B cell (primary cell): ENCODE measurements around the gene EMC10. TPM values are rescaled to one million over a fixed set of nuclear protein-coding genes. Genes with fewer than 3 reads are reported as not detected.

ENCODE experiments used
- ATAC-seq: fragments of 200-7000 bp; cut with Tn5 transposase; one replicate; pipeline ENCODE4 v1.10.0; 2021; ENCODE audit warnings: low read depth, mild to moderate bottlenecking, moderate number of reproducible peaks, moderate library complexity
- CTCF ChIA-PET: fragments of 350-600 bp; sonication (Branson Sonifier 250); formaldehyde crosslinking; loops from one replicate; lab custom pipeline; 2021; ENCODE audit warnings: antibody characterized with exemption, inconsistent platforms; lab: Charles Lee
- POLR2A ChIA-PET: fragments of 350-600 bp; sonication (Branson Sonifier 250); formaldehyde crosslinking; loops from one replicate; lab custom pipeline; 2021; ENCODE audit warnings: antibody characterized with exemption; lab: Charles Lee
- DNase-seq: peaks from one replicate; pipeline ENCODE4 v3.0.0; 2013
- H2AFZ ChIP-seq: 2 replicates; pipeline ENCODE4 v1.6.1; 2012; ENCODE audit warnings: mild to moderate bottlenecking, low read depth, low read length; ENCODE audit not compliant: insufficient read depth, poor library complexity, severe bottlenecking
- H3K27ac ChIP-seq, 2 donors: 1 replicate in 1 of 2; 2 replicates in 1 of 2; pipeline ENCODE4 v1.5.1; 2012 to 2013; ENCODE audit warnings: low read length in 2 of 2, mild to moderate bottlenecking in 2 of 2, moderate library complexity in 1 of 2
- H3K27me3 ChIP-seq, 4 experiments: fragments of 200-600 bp in 1 of 4; sonication (generic) in 1 of 4; replicated peaks in 1 of 4; 1 replicate in 2 of 4; 2 replicates in 2 of 4; pipeline versions ENCODE4 v1.6.1 to v1.7.0; 2013 to 2016; ENCODE audit warnings: low read length in 3 of 4, mild to moderate bottlenecking in 2 of 4, mixed read lengths in 1 of 4, moderate library complexity in 1 of 4; ENCODE audit not compliant: insufficient read depth in 4 of 4, control insufficient read depth in 3 of 4; ENCODE audit errors: control extremely low read depth in 1 of 4
- H3K36me3 ChIP-seq, 2 experiments: replicated peaks in 1 of 2; 1 replicate in 1 of 2; 2 replicates in 1 of 2; pipeline versions ENCODE4 v1.6.1 to v1.7.1; 2013; ENCODE audit warnings: low read length in 1 of 2; ENCODE audit not compliant: insufficient read depth in 2 of 2, control insufficient read depth in 1 of 2; ENCODE audit errors: control extremely low read depth in 1 of 2, extremely low read depth in 1 of 2
- H3K4me1 ChIP-seq, 2 donors: fragments of 200-600 bp in 1 of 2; sonication (generic) in 1 of 2; 1 replicate in 1 of 2; 2 replicates in 1 of 2; pipeline versions ENCODE4 v1.5.1 to v1.6.1; 2013 to 2017; ENCODE audit warnings: low read length in 2 of 2; ENCODE audit not compliant: control insufficient read depth in 2 of 2, insufficient read depth in 2 of 2
- H3K4me2 ChIP-seq: replicated peaks from 2 replicates; pipeline ENCODE3; 2012; ENCODE audit warnings: mild to moderate bottlenecking, low read depth, low read length; ENCODE audit not compliant: poor library complexity, severe bottlenecking
- H3K4me3 ChIP-seq, 5 experiments: fragments of 200-600 bp in 1 of 5; sonication (generic) in 1 of 5; 1 replicate in 3 of 5; 2 replicates in 2 of 5; pipeline versions ENCODE4 v1.5.1 to v1.7.0; 2011 to 2016; ENCODE audit warnings: low read length in 4 of 5, mild to moderate bottlenecking in 4 of 5, low read depth in 2 of 5, control low read depth in 1 of 5, moderate library complexity in 1 of 5; ENCODE audit not compliant: insufficient read depth in 1 of 5; ENCODE audit errors: control extremely low read depth in 1 of 5, extremely low read depth in 1 of 5
- H3K79me2 ChIP-seq: fragments of 200-600 bp; sonication (generic); one replicate; pipeline ENCODE4 v1.6.0; 2016; ENCODE audit warnings: low read length; ENCODE audit not compliant: control insufficient read depth, insufficient read depth
- H3K9ac ChIP-seq: fragments of 200-600 bp; sonication (generic); 2 replicates; pipeline ENCODE4 v1.6.1; 2017; ENCODE audit warnings: mild to moderate bottlenecking, low read length, moderate library complexity
- H3K9me3 ChIP-seq, 3 donors: one replicate each; pipeline versions ENCODE4 v1.6.1 to v1.7.1; 2013; ENCODE audit warnings: low read length in 2 of 3; ENCODE audit not compliant: control insufficient read depth in 2 of 3, insufficient read depth in 1 of 3; ENCODE audit errors: control extremely low read depth in 1 of 3
- H4K20me1 ChIP-seq: 2 replicates; pipeline ENCODE4 v1.6.0; 2012; ENCODE audit warnings: mild to moderate bottlenecking, low read length; ENCODE audit not compliant: insufficient read depth, control insufficient read depth, poor library complexity, severe bottlenecking
- H3K27ac Mint-ChIP-seq: one replicate; pipeline ENCODE4 v1.8.0; 2021; ENCODE audit warnings: mixed read lengths
- H3K27me3 Mint-ChIP-seq: one replicate; pipeline ENCODE4 v1.8.0; 2021; ENCODE audit warnings: mixed read lengths
- H3K4me1 Mint-ChIP-seq: one replicate; pipeline ENCODE4 v1.8.0; 2021; ENCODE audit warnings: mixed read lengths
- H3K4me3 Mint-ChIP-seq: one replicate; pipeline ENCODE4 v1.8.0; 2021; ENCODE audit warnings: mixed read lengths
- H3K9me3 Mint-ChIP-seq: one replicate; pipeline ENCODE4 v1.8.0; 2022; ENCODE audit warnings: mixed read lengths; ENCODE audit not compliant: insufficient read depth
- EZH2 ChIP-seq: IDR thresholded peaks from 2 replicates; pipeline ENCODE4 v1.6.1; 2012; ENCODE audit warnings: borderline replicate concordance, low read depth, mild to moderate bottlenecking, moderate library complexity, low read length; ENCODE audit not compliant: insufficient read depth, poor library complexity, severe bottlenecking
- WGBS: methylation state at CpG from one replicate; pipeline ENCODE4 v1.1.5; 2013; ENCODE audit warnings: missing lambda C conversion rate; ENCODE audit not compliant: insufficient coverage; 5-methylcytosine and 5-hydroxymethylcytosine counted together
- intact Hi-C: fragments of 100-400 bp; cut with micrococcal nuclease; formaldehyde crosslinking; loops from one replicate; pipeline ENCODE4 v1.10.0; 2022
- polyA plus RNA-seq: library from polyadenylated mRNA; depleted of rRNA; stranded (reverse); fragments of >200 nt; gene quantifications from 2 replicates; pipeline ENCODE4 v1.2.3, GENCODE V29; 2012
- total RNA-seq, 2 donors: library from RNA; stranded (reverse); fragments of 120-200 nt in 1 of 2; gene quantifications; 1 replicate in 1 of 2; 2 replicates in 1 of 2; pipeline versions ENCODE4 v1.2.3 to v1.2.4, GENCODE V29; 2013 to 2022
- TF ChIP-seq, protein P1 (sequence below): fragments of 200-600 bp; IDR thresholded peaks from one replicate; pipeline ENCODE4 v1.8.0; 2022; ENCODE audit warnings: antibody characterized with exemption, mild to moderate bottlenecking

The EMC10 gene
- total and polyA plus RNA-seq, 2 donors (not counting 1 experiment from before 2014, with no cell fraction given): 51.1 to 88.1 TPM

DNA sequence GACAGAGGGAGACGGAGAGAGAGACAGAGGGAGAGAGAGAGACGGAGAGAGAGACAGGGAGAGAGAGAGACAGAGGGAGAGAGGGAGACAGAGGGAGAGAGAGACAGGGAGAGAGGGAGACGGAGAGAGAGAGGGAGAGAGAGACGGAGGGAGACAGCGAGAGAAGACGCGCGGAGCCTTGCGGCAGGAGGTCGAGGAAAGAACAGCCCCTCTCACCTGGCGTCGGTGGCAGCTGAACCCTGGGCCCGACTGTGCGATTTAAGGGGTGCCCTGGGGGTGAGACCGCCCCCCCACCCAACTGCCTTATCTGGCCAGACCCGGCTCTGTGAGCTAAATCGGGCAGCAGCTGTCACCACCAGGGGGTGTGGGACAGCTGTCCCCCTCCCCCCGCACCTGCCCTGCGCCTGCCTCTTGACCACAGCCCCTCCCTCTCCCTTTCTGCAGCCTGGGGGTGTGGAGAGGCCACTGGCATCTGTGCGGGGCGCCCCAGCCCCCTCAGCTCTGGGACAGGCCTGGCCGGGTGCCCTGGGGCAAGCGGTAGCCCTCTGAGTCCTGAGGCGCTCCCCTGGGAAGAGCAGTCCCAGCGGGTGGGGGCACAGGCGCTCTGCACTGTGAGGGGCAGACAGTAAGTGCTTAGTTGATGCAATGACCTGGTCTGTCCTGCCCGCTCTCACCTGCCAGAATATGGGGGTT lies 23.9 kb downstream of the EMC10 start:
- Histone ChIP-seq H3K79me2 (no peaks in the 10 kb centered on the region), H3K4me1 (no peaks in the 10 kb centered on the region), H3K9ac (no peak overlapping the region), H3K4me2 (no peak overlapping the region), H2AFZ (no peak overlapping the region), H3K4me3 (no peak overlapping the region), H3K36me3 (no peaks in the 10 kb centered on the region), H3K27me3 (no peaks in the 10 kb centered on the region), H4K20me1 (no peaks in the 10 kb centered on the region), H3K9me3 (peaks cover 0 to 3% (median 0%) of the 10 kb centered on the region in 3 donors), H3K27ac (no peak overlapping the region)
- H3K4me1 Mint-ChIP-seq: no peaks in the 10 kb centered on the region
- DNase-seq: peak; percentile 69
- ChIA-PET CTCF (no interaction called here), POLR2A (no interaction called here)
- no peak overlapping the region for H3K27ac Mint-ChIP-seq
- intact Hi-C loops: no loop called here
- WGBS: 79% methylated on average over 22 of the region's 27 CpGs
- TF ChIP-seq EZH2: no peak
- TF ChIP-seq, protein P1, sequence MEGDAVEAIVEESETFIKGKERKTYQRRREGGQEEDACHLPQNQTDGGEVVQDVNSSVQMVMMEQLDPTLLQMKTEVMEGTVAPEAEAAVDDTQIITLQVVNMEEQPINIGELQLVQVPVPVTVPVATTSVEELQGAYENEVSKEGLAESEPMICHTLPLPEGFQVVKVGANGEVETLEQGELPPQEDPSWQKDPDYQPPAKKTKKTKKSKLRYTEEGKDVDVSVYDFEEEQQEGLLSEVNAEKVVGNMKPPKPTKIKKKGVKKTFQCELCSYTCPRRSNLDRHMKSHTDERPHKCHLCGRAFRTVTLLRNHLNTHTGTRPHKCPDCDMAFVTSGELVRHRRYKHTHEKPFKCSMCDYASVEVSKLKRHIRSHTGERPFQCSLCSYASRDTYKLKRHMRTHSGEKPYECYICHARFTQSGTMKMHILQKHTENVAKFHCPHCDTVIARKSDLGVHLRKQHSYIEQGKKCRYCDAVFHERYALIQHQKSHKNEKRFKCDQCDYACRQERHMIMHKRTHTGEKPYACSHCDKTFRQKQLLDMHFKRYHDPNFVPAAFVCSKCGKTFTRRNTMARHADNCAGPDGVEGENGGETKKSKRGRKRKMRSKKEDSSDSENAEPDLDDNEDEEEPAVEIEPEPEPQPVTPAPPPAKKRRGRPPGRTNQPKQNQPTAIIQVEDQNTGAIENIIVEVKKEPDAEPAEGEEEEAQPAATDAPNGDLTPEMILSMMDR: peak; percentile 15
- ATAC-seq: peak; percentile 49
- H3K27me3 Mint-ChIP-seq: no peaks in the 10 kb centered on the region
- H3K4me3 Mint-ChIP-seq: no peak overlapping the region
- no peaks in the 10 kb centered on the region for H3K9me3 Mint-ChIP-seq

DNA sequence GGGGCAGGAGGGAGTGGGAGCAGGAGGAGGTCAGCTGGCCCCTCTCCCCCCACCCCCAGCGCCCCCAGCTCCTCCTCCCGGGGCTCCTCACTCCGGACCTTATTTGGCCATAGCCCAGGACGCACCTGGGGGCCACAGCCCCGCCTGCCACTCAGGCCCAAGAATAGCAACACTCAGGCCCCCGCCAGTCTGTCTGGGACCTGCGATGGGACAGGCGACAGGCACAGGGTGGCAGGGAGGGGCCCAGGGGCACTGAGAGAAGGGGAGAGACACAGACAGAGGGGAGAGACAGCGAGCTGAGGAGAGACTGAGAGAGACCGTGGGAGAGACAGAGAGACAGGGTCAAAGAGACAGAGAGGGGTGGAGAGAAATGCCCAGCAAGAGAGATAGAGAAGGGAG lies 24.4 kb downstream of the EMC10 start:
- ATAC-seq: no peak
- TF ChIP-seq, protein P1: no peak
- no peak for TF ChIP-seq EZH2
- no peaks in the 10 kb centered on the region for H3K4me1 ChIP-seq
- H3K4me2 ChIP-seq: no peak overlapping the region
- H3K79me2 ChIP-seq: no peaks in the 10 kb centered on the region
- Mint-ChIP-seq H3K9me3 (no peaks in the 10 kb centered on the region), H3K27me3 (no peaks in the 10 kb centered on the region), H3K4me3 (no peak overlapping the region), H3K4me1 (no peaks in the 10 kb centered on the region), H3K27ac (no peak overlapping the region)
- no peak overlapping the region for H3K27ac ChIP-seq
- ChIA-PET CTCF (no interaction called here), POLR2A (no interaction called here)
- H3K9ac ChIP-seq: no peak overlapping the region
- no peak overlapping the region for H3K4me3 ChIP-seq
- DNase-seq: no peak
- H3K27me3 ChIP-seq: no peaks in the 10 kb centered on the region
- H3K36me3 ChIP-seq: no peaks in the 10 kb centered on the region
- H4K20me1 ChIP-seq: no peaks in the 10 kb centered on the region
- peaks cover 0 to 3% (median 0%) of the 10 kb centered on the region in 3 donors for H3K9me3 ChIP-seq
- intact Hi-C loops: no loop called here
- H2AFZ ChIP-seq: no peak overlapping the region
- 70% methylated on average over 6 of the region's 10 CpGs for WGBS
